ENCODE data around the gene DSCAML1.

Gene DSCAML1

DNA sequence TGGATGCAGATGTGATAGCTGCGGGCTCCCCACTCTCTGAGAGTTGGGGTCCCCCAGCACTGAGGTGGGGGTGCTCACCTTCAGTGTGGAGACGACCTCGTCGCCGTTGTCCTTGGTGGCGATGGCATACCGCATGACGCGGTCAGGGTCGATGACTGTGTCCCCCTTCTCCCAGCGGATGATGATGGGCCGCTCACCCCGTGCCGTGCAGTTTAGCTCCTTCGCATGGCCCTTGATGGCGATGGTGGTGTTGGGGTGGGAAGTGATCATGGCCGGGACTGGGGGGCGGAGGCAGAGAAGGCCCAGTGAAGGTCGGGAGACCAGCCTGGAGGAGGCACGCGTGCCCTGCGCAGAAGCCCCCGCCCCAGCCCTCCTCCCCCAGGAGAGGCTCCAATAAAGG lies 315.1 kb downstream of the DSCAML1 start:
- DNase-seq = no peak

DNA sequence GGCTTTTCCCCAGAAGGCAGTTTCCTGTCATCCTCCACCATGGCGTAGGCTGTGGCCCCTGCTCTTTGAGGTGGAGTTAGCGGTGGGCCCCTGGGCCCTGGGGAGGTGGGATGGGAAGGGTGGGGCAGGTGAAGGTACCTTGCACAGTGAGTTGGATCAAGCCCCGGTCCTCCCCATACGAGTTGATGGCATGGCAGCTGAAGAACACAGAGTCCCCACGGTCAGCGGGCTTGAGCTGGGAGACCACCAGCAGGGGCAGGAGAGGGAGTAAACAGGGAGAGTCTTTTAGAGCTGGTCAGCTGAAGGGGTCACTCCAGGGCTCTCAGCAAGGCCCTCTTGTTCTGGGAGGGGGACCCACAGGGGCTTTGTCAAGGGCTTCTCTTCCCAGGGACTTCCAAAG lies 316.0 kb downstream of the DSCAML1 start:
- no peak for DNase-seq

DNA sequence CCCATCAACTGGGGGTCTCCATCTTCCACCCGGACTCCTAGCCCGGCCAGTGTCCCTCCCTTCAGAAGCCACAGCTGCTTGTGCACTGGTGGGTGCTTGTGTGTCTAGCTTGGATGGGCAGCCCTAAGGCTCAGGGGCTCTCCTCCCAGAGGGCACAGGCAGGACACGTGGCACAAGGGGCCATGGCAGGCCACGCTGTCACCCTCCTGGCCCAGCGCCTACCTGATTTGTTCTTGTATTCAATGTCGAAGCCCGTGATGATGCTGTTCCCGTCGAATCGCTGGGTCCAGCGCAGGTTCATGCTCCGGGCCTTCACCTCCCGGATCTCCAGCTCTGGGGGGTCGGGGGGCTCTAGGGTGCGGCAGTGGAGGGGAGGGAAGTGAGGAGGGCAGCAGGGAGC lies 316.8 kb downstream of the DSCAML1 start:
- no peak for DNase-seq

DNA sequence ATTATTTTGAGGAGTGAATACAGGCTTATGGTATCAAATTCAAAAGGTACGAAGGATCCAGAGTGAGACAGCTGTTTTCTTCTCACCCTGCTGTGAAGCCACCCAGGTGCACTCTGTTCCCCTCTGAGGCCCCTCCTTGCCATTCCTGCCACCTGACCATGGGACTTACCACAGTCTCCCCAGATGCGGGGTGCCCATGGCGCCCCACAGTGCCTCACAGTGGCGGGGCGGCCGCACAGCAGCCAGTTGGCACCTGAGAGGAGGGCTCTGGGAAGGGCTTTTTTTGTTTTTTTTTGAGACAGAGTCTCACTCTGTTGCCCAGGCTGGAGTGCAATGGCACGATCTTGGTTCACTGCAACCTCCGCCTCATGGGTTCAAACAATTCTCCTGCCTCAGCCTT lies 317.6 kb downstream of the DSCAML1 start:
- no peak for DNase-seq

DNA sequence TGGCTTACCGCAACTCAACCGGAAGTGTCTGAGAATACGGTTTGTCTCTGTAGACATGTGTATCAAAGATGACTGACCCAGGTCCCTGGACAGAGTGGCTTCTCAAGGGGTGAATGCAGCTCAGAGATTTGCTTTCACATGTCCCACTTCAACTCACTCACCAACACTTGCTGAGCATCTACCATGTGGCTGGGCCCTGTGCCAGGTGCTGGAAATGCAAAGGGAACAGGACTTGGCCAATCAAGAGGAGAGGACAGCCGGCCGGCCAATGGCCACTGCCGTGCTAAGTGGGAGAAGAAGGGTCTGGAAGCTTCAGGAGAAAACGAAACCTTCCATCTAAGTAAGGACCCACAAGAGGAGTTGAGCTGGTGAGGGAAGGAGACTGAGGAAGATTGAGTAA lies 318.1 kb downstream of the DSCAML1 start:
- DNase-seq = no peak

DNA sequence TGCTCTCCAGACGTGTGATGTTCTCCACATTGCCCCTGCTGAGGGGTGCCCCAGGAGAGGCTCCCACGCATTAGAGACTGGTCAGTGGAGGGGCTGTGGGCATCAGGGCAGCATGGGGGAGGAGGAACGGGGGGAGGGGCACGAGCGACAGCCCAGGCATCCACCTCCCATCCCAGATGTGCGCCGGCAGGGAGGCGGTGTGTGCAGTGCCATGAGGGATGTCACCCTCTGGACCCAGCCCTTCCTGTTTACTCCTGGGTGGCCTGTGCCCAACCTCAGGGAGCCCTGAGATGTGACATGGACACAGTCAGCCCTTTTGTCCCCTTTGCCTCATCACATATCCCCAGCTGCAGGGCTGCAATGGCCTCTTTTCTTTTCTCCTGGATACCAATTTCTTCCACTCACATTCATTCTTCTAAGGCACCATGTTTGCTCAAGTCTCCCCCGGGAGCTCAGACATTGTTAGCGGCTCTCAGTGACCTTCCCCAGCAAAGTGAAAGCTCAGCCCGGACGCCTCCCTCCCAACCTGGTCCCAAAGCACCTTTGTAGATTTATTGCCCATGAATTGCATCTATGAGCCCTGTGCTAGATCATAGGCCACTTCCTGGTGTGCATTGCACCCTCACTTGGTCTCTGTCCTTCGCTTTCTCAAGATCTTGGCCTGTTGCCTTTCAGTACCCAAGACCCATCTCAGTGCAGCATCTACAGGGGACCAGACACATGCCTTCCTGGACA lies 318.7 kb downstream of the DSCAML1 start:
- no peak for DNase-seq

DNA sequence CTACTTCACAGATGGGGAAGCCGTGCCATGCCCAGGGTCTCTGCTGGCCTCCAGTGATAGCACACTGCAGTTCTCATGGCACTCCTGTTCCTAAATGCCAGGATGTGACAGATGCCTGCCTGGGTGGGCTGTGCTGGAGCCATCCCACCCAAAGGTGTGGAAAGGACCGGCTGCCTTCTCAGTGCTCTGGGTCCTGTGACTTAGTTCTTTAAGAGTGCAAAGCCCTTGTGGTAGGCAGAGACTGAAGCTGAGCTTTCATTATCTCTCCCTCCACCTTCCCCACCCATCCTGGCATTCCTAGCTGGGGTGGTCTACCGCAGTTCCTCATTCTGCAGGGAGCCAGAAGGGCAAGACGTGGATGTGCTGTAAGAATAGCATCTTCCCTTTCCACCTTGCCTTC lies 319.3 kb downstream of the DSCAML1 start:
- no peak for DNase-seq

DNA sequence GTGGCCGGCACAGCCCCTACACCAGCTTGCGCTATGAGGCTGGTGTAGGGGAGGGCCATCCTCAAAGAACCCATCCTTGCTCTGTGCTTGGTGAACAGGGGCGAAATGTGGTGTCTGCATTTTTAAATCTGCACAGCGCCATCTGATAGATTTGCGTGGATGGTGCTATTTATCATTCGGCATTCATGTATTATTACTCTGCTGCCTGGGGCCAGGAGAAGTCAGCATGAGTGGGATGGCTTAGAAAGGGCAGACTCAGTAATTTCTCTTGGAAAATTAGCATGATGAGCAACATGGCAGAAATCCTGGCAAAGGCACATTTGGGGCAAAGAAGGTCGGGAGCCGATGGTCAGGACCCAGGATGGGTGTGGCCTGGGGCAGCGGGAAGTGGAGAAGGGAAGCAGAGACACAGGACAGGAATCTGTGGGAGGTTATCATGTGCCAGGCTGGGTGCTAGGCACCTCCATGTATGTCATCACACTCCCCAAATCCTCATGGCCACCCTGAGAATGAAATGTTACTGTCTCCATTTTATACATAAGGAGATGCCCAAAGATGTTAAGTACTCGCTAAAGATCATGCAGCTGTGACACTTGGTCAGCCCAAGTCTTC lies 320.4 kb downstream of the DSCAML1 start:
- no peak for DNase-seq

DNA sequence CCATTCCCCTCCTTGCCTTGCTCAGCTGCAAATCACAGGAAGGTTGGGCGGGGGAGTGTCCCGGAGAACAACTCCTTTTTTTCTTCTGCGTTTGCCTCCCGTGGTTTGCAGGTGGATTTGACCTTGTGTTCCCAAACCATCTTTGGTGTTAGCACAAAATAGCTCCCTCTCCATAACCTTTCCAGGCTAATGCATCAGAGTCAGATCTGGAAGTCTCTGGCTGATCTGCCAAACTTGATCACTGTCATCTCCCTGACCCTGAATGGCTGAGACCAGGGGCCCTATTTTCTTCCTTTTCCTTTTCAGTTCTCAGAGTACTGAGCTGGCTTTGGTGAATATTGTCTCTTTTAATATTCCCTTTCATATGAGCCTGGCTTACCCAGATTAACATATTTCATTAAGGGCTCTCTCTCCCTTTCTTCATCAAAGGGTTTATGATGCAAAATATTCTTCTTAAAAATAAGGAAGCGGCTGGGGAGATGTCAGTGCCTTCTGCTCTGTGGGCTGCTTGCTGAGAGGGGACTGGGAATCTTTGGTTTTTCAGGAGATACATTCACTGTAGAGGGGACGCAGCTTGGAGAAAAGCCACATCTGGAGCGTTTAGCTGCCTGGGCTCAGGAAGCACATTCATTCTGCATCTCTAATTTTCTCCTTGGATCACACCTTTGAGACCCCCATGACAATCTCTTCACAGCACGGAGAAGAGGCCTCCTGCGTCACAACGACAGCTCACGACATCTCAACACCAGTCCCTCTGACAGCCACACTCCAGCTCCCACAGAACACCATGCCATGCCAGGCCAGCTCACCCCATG lies 321.1 kb downstream of the DSCAML1 start:
- no peak for DNase-seq

DNA sequence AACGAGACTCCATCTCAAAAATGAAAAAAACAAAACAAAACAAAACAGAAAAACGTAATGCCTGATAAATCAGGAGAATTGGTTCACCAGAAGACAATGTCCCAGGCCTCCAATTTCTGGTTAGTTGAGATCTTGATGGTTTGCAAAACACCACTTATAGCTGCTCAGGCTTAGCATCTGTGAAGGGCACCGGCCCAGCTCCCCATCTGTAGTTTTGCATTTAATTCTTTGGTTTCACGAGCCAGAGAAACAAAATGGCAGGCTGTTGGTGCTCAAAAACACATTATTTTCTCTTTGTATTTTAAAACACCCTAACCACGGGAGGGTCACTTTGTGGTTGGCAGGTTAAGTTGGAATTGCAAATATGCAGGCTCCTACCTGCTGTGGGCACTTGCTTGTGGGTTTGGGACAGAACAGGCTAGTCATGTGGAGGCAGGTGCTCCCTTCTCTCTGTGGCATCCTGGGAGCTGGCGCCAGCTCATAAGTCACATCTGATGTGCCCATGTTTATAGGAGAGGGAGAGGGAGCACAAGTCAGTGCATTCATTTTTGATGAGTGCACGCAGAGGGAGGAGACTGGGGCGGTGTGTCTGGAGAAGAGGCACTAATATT lies 323.4 kb downstream of the DSCAML1 start:
- no peak for DNase-seq

DNA sequence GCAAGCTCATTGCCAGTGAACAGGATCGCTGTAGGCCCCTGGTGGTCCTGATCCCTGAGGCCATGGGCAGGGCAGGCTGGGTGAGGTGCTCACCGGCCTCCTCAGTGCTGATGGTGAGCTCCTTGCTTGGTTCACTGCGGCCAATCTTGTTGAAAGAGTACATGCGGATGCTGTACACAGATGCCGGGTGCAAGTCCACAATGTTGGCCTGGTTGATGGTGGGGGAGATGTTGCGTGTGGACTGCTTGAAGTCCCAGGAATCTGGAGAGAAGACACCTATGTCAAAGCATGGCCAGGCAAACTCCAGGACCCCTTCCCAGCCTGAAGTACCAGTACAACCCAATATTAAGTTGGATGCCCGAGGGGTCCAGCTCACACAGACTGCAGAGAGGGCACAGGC lies 325.2 kb downstream of the DSCAML1 start:
- DNase-seq = no peak

DNA sequence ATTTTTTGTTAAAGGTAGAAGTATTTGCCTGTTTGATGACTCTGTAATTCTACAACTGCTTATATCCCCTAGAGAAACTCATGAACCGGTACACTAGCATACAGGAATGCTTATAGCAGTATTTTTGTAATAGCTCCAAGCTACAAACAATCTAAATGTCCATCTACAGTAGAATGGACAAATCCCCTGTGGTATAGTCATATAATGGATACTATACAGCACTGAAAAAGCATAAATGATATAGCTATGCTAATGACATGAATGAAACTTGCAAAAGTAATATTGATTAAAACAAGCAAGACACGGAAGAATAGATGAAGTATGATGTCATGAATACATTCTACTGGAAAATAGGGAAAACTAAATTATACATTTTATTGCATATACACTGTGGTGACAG lies 326.4 kb downstream of the DSCAML1 start:
- DNase-seq = no peak

DNA sequence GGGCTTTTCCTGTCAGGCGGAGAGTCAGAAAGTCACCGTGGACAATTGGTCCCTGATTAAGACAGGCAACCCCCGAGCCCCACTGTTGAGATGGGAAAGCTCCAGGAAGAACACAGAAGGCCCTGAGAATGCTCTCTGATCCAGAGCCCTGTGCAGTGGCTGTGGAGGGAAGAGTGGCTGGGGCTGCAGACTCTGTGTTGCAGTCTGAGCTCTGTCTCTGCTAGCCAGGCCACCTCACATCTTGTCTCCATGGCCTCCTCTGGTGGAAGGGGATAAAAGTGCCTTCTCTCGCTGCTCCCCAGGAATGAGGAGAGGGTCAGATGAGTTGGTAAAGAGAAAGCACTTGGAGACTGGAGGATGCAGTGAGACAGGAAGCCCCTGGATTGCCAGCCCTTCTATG lies 328.1 kb downstream of the DSCAML1 start:
- no peak for DNase-seq

DNA sequence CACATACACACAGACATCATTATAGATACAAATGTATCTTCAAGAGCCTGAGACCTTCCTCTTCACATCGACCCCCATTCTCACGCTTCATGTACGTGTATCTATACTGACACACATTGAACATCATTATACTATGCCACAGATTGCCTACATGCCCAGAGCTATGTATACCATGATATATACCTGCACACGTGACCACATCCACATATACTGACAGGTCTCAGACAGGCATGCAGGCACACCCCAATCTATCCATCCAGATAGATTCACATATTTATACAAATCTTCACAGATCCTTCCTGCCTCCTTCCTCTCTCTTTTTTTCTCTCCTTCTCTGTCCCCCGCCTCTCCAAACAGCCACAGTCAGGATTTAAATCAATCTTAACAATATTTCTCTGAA lies 329.2 kb downstream of the DSCAML1 start:
- no peak for DNase-seq

DNA sequence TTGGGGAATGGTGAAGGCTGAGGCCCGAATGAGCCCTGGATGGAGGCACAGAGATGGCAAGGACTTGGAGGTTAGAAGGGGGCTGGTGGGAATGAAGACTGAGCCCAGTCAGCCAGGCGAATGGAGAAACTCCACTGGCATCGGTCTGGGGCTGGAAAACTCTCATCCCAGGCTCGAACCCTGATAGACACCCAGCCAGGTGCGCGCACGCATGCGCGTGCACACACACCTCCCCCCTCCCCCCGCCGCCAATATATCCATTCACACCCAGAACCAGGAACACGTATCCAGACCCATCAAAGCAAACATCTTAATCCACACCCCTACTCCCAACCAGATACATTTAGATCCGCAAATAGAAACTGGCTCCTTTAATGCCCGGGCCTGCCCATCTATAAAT lies 330.1 kb downstream of the DSCAML1 start:
- no peak for DNase-seq

DNA sequence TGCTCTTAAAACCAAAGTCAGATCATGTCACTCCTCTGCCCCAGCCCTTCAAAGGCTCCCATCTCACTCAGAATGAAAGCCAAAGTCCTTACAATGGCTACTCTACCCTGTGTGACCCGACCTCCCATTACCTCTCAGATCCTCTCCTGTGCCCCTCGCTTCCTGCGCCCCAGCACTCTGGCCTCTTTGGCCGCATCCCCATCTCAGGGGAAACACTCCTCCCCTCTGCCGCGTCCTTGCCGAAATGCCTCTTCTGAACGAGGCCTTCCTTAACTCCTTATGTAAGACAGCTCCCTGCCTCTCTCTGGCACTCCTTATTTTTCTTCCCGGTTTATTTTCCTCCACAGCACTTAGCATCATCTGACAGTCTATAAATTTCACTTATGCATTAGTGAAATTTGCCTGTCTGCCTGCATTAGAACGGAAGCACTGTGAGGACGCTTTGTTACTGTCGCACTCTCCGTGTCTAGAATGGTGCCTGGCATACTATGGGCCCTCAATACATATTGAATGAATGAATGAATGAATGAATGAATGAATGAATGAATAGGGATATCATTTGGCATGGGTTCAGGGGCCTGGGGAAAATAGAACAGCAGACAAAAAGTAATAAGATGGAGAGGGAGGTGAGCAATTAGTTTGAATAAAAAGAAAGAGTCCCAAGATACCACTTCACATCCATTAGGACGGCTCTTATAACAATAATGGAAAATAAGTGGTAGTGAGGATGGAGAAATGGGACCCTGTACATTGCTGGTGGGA lies 331.6 kb downstream of the DSCAML1 start:
- no peak for DNase-seq

DNA sequence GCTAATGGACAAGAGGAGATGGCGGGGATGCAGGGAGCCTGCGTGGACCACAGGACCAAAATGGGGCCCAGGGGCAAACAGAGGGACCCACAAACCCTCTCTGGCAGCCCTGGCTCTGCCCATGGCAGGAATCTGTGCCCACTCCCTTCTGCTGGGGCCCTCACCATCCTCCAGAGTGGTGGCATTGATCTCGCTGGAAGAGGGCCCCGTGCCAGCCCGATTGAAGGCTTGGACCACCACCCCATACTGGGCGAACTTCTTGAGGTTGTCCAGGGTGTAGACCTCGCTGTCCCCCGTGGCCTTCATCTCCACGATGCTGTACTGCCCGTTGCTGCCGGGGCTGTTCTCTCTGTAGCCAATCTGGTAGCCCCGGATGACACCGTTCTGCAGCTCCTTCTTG lies 332.2 kb downstream of the DSCAML1 start:
- DNase-seq = no peak

DNA sequence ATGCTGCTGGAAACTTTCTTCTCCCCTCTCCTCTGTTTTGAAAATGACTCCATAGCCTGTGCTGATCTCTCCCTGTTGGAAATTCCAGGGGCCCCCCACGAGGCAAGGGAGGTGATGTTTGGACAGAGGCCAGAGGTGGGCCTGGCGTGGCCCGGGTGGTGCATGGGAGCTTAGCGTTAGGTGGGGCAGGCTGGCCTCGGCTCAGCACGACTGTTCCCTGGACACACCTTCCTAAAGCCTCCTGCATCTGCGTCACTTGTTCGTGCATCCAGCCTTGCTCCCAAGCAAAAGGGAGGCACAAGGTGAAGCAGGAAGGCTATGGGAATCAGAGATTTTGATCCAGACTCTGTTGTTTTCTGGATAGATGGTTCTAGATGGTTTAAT lies 334.2 kb downstream of the DSCAML1 start:
- no peak for DNase-seq

DNA sequence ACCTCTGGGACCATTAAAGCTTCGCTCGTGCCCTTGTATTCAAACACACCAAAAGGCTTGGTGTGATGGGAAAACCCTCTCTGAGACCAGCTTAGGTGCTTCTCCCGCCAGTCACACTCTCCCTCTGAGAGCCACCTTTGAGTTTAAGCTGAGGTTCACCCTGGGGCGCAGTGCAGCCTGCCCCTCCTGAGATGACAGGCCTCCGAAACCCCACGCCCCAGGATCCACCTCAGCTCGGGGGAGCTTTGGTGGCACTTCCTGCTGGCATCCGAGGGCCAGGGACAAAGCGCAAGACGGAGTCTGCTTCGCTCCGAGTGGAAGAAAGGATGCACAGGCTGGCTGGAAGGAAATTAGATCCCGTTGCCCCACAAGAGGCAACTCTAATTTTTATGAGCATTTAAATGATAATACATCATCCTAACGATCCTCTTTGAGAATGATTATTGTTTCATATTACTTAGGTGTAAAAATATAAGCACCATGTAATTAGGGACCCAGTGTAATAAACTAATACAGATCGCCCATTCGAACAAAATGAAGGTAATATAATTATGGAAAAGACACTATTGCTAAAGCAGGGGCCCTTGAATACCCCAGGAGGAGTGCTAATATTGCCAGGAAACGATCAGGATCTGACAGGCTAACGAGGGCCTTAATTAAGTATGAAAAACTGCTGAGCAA lies 334.7 kb downstream of the DSCAML1 start:
- no peak for DNase-seq

DNA sequence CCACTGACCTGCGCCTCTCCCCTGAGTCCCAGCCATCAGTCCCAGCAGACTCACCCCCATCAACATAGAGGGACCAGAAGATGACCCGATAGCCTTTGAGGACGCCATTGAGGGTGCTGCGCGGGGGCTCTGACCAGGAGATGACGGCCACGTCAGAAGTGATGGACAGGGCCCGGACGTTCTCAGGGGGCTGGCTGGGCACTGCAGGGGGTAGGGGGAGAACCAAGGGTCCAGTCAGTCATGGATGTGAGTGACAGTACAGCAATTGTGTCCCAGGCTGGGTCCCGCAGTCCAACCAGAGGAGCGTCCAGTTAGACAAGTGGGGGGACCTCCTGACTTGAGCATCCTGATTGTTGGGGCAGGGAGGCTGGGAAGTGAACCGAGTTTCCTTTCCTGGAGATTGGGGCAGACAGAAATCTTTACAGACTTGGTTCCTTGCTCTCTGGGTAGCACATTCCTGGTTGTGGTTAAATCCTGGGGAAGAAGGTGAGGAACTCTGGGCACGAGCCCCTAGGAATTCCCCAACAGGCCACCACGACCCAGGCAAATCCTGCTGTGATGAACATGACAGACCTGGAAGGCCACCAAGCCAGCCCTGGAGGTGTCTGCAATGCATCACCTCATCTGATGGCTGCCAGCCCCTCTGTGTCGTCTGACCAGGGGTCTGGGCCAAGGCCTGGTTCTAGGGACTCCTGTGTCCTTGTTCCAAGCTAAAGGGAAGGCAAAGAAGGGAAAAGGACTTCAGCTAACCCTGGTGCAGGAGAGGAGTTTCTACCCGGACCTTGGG lies 335.4 kb downstream of the DSCAML1 start:
- no peak for DNase-seq

DNA sequence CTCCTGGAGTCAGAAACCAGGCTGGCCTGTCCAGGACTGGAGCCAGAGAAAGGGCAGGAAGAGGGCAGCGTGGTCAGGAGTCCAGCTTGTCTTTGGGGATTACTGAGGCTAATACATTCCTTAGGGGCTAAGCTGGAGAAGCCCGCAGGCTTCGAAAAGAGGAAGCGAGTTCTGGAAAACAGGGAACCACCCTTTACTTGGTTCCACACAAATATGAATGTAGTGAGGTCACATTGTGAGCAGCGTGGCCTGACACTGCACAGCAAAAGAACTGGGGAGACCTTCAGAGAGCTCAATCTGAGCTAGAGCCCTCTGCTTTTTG lies 337.1 kb downstream of the DSCAML1 start:
- DNase-seq = no peak

Measured in activated CD4-positive, CD25-positive, alpha-beta regulatory T cell (primary cell).